ENCODE measurements around the gene OVCA2.

Gene OVCA2

DNA sequence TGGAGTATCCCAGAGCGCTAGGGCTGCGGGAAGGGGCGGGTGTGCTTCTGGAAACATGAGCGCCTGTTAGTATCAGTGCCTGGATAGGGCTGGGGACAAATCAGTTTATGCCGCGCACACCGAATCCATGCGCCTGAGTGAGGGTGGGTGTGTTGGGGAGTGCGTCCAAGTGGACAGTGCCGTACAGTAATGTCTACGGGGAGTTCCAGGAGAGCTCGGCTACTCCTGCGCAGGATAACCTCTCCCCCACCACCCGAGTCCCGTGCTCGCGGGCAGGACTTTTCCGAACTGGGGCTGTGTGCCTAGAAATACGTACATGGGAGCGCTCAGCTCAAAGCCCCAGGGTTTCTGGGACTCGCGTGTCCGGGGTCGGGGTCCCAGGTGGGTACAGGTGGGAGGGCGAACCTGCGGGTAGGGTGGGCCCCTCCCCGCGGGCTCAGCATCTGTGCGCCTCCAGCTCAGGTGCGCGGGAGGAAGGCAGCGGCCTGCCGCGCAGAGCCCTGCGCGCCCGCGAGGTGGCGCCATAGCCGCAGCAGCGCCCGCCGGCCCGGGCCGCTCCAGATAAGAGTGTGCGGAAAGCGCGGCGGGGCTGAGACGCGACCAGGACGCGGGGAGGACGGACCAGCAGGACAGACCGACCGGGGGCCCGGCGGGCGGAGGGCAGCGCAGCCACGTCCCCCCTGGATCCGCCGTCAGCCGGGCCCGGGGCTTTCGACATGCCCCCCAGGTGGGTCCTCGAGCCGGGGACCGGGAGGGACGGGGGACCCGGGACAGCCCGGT, 12.9 kb downstream of the OVCA2 start, which contains the start of gene HIC1:
TSS of gene HIC1 (plus strand) at position 592 of the 780 bp plus-strand sequence. CDS start 1,588 bp downstream, outside the sequence.
- Histone ChIP-seq H3K4me3 (ENCODE audit: low read length) (peak within 1 kb of the TSS; percentile 61), H3K27me3 (ENCODE audit: control insufficient read depth, insufficient read depth, low read length) (no peaks in the 10 kb centered on the region), H3K36me3 (ENCODE audit: control insufficient read depth, insufficient read depth, low read length) (peaks cover 3% of the 10 kb centered on the region), H3K9ac (ENCODE audit: low read length) (no peak within 1 kb of the TSS), H3K4me1 (ENCODE audit: control insufficient read depth, insufficient read depth, low read length) (peaks cover under 1% of the 10 kb centered on the region), H3K27ac (ENCODE audit: low read depth, low read length) (peak within 1 kb of the TSS; percentile 81)

DNA sequence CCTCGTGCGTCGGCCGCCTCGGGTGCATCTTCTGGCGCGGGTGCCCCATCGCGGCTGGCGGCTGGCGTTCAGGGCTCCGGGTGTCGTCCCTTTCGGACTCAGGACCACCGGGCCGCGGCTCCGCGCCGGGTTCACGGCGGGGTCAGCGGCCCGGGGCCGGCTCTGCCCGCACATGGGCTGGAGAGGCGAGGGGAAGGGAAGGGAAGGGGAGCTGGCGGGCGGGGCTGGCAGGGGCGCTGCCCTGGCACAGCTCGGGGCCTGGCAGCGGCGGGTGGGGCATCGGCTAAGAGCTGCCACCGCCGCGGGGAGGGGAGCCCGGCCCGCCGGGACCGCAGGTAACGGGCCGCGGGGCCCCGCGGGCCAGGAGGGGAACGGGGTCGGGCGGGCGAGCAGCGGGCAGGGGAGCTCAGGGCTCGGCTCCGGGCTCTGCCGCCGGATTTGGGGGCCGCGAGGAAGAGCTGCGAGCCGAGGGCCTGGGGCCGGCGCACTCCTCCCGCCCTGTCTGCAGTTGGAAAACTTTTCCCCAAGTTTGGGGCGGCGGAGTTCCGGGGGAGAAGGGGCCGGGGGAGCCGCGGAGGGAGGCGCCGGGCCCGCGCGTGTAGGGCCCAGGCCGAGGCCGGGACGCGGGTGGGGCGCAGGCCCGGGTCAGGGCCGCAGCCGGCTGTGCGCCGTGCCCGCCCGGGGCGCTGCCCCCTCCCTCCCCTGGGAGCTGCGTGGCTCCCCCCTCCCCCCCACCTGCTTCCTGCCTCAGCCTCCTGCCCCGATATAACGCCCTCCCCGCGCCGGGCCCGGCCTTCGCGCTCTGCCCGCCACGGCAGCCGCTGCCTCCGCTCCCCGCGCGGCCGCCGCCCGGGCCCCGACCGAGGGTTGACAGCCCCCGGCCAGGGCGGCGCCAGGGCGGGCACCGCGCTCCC, 13.7 kb downstream of the OVCA2 start:
- Histone ChIP-seq H3K27me3 (ENCODE audit: control insufficient read depth, insufficient read depth, low read length) (no peaks in the 10 kb centered on the region), H3K27ac (ENCODE audit: low read depth, low read length) (peak overlapping the region; percentile 81), H3K9ac (ENCODE audit: low read length) (no peak overlapping the region), H3K4me1 (ENCODE audit: control insufficient read depth, insufficient read depth, low read length) (peaks cover 6% of the 10 kb centered on the region), H3K4me3 (ENCODE audit: low read length) (peak overlapping the region; percentile 61), H3K36me3 (ENCODE audit: control insufficient read depth, insufficient read depth, low read length) (peaks cover 3% of the 10 kb centered on the region)

DNA sequence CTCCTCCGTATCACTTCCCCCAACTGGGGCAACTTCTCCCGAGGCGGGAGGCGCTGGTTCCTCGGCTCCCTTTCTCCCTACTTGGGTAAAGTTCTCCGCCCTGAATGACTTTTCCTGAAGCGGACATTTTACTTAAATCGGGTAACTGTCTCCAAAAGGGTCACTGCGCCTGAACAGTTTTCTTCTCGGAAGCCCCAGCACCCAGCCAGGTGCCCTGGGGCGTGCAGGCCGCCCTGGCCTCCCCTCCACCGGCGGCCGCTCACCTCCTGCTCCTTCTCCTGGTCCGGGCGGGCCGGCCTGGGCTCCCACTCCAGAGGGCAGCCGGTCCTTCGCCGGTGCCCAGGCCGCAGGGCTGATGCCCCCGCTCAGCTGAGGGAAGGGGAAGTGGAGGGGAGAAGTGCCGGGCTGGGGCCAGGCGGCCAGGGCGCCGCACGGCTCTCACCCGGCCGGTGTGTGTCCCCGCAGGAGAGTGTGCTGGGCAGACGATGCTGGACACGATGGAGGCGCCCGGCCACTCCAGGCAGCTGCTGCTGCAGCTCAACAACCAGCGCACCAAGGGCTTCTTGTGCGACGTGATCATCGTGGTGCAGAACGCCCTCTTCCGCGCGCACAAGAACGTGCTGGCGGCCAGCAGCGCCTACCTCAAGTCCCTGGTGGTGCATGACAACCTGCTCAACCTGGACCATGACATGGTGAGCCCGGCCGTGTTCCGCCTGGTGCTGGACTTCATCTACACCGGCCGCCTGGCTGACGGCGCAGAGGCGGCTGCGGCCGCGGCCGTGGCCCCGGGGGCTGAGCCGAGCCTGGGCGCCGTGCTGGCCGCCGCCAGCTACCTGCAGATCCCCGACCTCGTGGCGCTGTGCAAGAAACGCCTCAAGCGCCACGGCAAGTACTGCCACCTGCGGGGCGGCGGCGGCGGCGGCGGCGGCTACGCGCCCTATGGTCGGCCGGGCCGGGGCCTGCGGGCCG, 14.7 kb downstream of the OVCA2 start:
- Histone ChIP-seq H3K4me3 (ENCODE audit: low read length) (peak overlapping the region; percentile 61), H3K27me3 (ENCODE audit: control insufficient read depth, insufficient read depth, low read length) (no peaks in the 10 kb centered on the region), H3K9ac (ENCODE audit: low read length) (no peak overlapping the region), H3K36me3 (ENCODE audit: control insufficient read depth, insufficient read depth, low read length) (peaks cover 3% of the 10 kb centered on the region), H3K4me1 (ENCODE audit: control insufficient read depth, insufficient read depth, low read length) (peaks cover 11% of the 10 kb centered on the region), H3K27ac (ENCODE audit: low read depth, low read length) (peak overlapping the region; percentile 81)

GRCh38 chr17:2057175-2057759, 15.4 kb downstream of the OVCA2 start:
- Histone ChIP-seq H3K4me1 (ENCODE audit: control insufficient read depth, insufficient read depth, low read length) (peaks cover 18% of the 10 kb centered on the region), H3K27ac (ENCODE audit: low read depth, low read length) (peak overlapping the region; percentile 82), H3K4me3 (ENCODE audit: low read length) (peak overlapping the region; percentile 36), H3K27me3 (ENCODE audit: control insufficient read depth, insufficient read depth, low read length) (no peaks in the 10 kb centered on the region), H3K36me3 (ENCODE audit: control insufficient read depth, insufficient read depth, low read length) (peaks cover 3% of the 10 kb centered on the region), H3K9ac (ENCODE audit: low read length) (no peak overlapping the region)

DNA sequence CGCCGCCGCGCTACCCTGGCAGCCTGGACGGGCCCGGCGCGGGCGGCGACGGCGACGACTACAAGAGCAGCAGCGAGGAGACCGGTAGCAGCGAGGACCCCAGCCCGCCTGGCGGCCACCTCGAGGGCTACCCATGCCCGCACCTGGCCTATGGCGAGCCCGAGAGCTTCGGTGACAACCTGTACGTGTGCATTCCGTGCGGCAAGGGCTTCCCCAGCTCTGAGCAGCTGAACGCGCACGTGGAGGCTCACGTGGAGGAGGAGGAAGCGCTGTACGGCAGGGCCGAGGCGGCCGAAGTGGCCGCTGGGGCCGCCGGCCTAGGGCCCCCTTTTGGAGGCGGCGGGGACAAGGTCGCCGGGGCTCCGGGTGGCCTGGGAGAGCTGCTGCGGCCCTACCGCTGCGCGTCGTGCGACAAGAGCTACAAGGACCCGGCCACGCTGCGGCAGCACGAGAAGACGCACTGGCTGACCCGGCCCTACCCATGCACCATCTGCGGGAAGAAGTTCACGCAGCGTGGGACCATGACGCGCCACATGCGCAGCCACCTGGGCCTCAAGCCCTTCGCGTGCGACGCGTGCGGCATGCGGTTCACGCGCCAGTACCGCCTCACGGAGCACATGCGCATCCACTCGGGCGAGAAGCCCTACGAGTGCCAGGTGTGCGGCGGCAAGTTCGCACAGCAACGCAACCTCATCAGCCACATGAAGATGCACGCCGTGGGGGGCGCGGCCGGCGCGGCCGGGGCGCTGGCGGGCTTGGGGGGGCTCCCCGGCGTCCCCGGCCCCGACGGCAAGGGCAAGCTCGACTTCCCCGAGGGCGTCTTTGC, 16.2 kb downstream of the OVCA2 start:
- H3K4me3 ChIP-seq (ENCODE audit: low read length): peak overlapping the region; percentile 38
- H3K27ac ChIP-seq (ENCODE audit: low read depth, low read length): peak overlapping the region; percentile 82
- H3K27me3 ChIP-seq (ENCODE audit: control insufficient read depth, insufficient read depth, low read length): no peaks in the 10 kb centered on the region
- H3K36me3 ChIP-seq (ENCODE audit: control insufficient read depth, insufficient read depth, low read length): peaks cover 3% of the 10 kb centered on the region
- H3K4me1 ChIP-seq (ENCODE audit: control insufficient read depth, insufficient read depth, low read length): peaks cover 21% of the 10 kb centered on the region
- no peak overlapping the region for H3K9ac ChIP-seq (ENCODE audit: low read length)

- peaks cover 3% of the 10 kb centered on the region for H3K36me3 ChIP-seq (ENCODE audit: control insufficient read depth, insufficient read depth, low read length)
- no peak overlapping the region for H3K9ac ChIP-seq (ENCODE audit: low read length)
- peaks cover 29% of the 10 kb centered on the region for H3K4me1 ChIP-seq (ENCODE audit: control insufficient read depth, insufficient read depth, low read length)
- H3K27me3 ChIP-seq (ENCODE audit: control insufficient read depth, insufficient read depth, low read length): no peaks in the 10 kb centered on the region
- peak overlapping the region; percentile 50 for H3K4me3 ChIP-seq (ENCODE audit: low read length)
- peak overlapping the region; percentile 82 for H3K27ac ChIP-seq (ENCODE audit: low read depth, low read length)
These were observed 17.0 kb downstream of the OVCA2 start for GRCh38 chr17:2058586-2059546.

DNA sequence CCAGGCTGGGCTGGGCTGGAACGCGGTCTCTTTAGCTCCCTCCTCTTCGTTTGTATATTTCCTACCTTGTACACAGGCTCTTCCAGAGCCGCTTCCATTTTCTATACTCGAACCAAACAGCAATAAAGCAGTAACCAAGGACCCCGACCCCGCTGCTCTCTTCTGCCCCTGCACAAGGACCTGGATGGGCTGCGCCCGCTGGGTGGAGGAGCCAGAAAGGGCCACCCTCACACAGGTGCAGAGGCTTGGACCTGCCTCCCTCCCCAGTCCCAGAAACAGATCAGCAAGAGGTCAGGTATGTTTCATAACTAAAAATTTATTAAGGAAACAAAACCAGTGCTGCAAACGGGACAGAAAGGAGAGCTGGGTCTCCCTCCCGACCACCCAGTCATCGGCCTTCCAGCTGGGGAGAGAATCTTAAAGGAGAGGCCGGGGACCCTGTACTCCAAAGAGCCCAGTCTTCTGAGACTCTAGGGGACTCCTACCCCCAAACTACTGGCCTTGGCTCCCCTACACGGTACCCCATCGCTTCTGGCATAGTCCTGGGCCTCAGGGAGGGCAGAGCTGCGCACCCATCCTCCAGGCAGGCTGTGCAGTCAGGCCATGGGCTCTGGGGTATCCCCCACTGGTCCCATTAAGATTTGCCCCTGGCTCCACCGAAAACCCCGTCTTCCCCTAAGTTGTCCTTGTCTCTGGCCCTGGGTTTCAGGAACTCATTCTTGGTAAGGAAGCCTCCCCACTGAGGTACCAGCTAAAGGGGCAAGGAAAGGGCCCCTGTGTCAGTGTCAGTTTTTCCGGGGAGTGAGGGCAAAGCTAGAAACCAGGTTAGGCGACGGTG, 17.9 kb downstream of the OVCA2 start:
- peak overlapping the region; percentile 50 for H3K4me3 ChIP-seq (ENCODE audit: low read length)
- no peak overlapping the region for H3K9ac ChIP-seq (ENCODE audit: low read length)
- H3K27me3 ChIP-seq (ENCODE audit: control insufficient read depth, insufficient read depth, low read length): no peaks in the 10 kb centered on the region
- peak overlapping the region; percentile 82 for H3K27ac ChIP-seq (ENCODE audit: low read depth, low read length)
- H3K4me1 ChIP-seq (ENCODE audit: control insufficient read depth, insufficient read depth, low read length): peaks cover 30% of the 10 kb centered on the region
- H3K36me3 ChIP-seq (ENCODE audit: control insufficient read depth, insufficient read depth, low read length): peaks cover 3% of the 10 kb centered on the region

DNA sequence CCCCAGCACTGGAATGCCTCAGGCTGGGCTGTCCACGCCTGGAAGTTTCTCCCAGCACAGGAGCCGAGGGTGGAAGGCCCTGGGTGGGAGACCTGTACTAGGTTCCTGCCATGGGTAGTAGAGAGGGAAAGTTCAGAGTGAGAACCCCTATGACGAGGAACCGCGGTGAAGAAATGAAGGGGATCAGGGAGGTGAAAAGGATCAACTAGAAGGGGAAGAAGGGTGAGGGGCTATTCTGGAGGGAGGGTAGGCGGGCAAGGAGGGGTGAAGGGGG, 18.5 kb downstream of the OVCA2 start:
- Histone ChIP-seq H3K9ac (ENCODE audit: low read length) (no peak overlapping the region), H3K4me3 (ENCODE audit: low read length) (peak overlapping the region; percentile 50), H3K27me3 (ENCODE audit: control insufficient read depth, insufficient read depth, low read length) (no peaks in the 10 kb centered on the region), H3K27ac (ENCODE audit: low read depth, low read length) (peak overlapping the region; percentile 82), H3K4me1 (ENCODE audit: control insufficient read depth, insufficient read depth, low read length) (peaks cover 34% of the 10 kb centered on the region), H3K36me3 (ENCODE audit: control insufficient read depth, insufficient read depth, low read length) (peaks cover 3% of the 10 kb centered on the region)

DNA sequence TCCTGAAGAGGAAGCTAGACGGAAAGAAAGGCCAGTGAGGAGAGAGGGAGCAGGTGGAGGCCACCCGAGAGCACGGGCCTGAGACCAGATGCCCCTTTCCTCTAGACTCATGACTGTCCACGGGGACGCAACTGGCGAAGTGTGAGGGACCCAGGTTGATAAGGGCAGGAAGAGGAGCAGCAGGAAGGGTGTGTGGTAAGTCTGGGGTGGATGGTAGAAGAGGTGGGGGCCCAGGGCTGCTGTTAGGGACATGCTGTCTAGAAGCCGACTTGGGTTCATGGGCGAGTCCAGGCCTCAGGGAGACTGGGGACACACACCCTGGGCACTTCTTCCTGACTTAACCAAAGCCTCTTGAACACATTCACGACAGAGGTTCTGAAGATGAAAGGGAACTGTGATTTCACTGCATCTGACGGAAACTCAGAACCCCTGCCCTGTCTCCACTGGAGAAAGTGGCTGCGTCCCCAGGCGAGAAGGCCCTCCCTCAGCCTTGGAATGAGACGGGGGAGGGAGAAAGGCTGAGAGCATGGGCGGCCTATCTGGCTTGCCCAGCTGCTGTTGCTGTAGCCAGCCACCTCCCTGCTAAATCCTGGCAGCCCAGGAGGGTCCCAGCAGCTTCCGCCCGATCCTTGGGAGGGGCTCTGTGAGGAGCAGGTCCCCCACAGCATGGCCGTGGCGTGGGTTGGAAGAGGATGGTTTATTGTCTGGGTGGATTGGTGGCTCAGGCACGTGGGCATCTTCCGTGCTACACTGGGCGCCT, 19.0 kb downstream of the OVCA2 start:
- peak overlapping the region; percentile 82 for H3K27ac ChIP-seq (ENCODE audit: low read depth, low read length)
- peak overlapping the region; percentile 3 for H3K4me3 ChIP-seq (ENCODE audit: low read length)
- H3K27me3 ChIP-seq (ENCODE audit: control insufficient read depth, insufficient read depth, low read length): no peaks in the 10 kb centered on the region
- H3K9ac ChIP-seq (ENCODE audit: low read length): no peak overlapping the region
- peaks cover 3% of the 10 kb centered on the region for H3K36me3 ChIP-seq (ENCODE audit: control insufficient read depth, insufficient read depth, low read length)
- peaks cover 34% of the 10 kb centered on the region for H3K4me1 ChIP-seq (ENCODE audit: control insufficient read depth, insufficient read depth, low read length)
